ENCODE data around the gene CD151. TPM values are rescaled to one million over a fixed set of nuclear protein-coding genes. Genes with fewer than 3 reads are reported as not detected.

The CD151 gene
- polyA plus RNA-seq, 1 experiment: 2,262 TPM

GRCh38 chr11:858053-858761 is 25.5 kb downstream of the CD151 start:
- POLR2A ChIA-PET: no interaction called here
- no peak for DNase-seq (ENCODE audit: low read depth)
- Histone ChIP-seq H3K4me3 (ENCODE audit: low read depth, low read length) (no peak overlapping the region), H3K27me3 (ENCODE audit: control insufficient read depth, insufficient read depth, low read length) (no peaks in the 10 kb centered on the region), H3K36me3 (ENCODE audit: control insufficient read depth, insufficient read depth, low read length) (peaks cover 7% of the 10 kb centered on the region)
- CTCF ChIA-PET: interaction anchor here (2.0 kb wide), 1 partner anchor 10 kb away, joined by 9 read pairs; no protein-coding TSS in a partner anchor
- TF ChIP-seq CTCF (IDR thresholded peaks at IDR 0.05; ENCODE audit: insufficient read depth, low read depth, low read length): no peak

- no peak for TF ChIP-seq CTCF (IDR thresholded peaks at IDR 0.05; ENCODE audit: insufficient read depth, low read depth, low read length)
- no peaks in the 10 kb centered on the region for H3K27me3 ChIP-seq (ENCODE audit: control insufficient read depth, insufficient read depth, low read length)
- ChIA-PET POLR2A (no interaction called here), CTCF (interaction anchor here (1.0 to 1.8 kb wide), 3 partner anchors 10 to 193 kb away, joined by 3 to 10 read pairs (median 5); no protein-coding TSS in a partner anchor)
- H3K36me3 ChIP-seq (ENCODE audit: control insufficient read depth, insufficient read depth, low read length): peaks cover 9% of the 10 kb centered on the region
- DNase-seq (ENCODE audit: low read depth): no peak
- no peak overlapping the region for H3K4me3 ChIP-seq (ENCODE audit: low read depth, low read length)
These were observed 26.1 kb downstream of the CD151 start for GRCh38 chr11:858762-859339.

- no peak overlapping the region for H3K4me3 ChIP-seq (ENCODE audit: low read depth, low read length)
- POLR2A ChIA-PET: no interaction called here
- H3K36me3 ChIP-seq (ENCODE audit: control insufficient read depth, insufficient read depth, low read length): peaks cover 14% of the 10 kb centered on the region
- CTCF ChIA-PET: interaction anchor here (1.0 to 1.8 kb wide), 4 partner anchors 11 to 192 kb away, joined by 3 to 10 read pairs (median 4); no protein-coding TSS in a partner anchor
- no peaks in the 10 kb centered on the region for H3K27me3 ChIP-seq (ENCODE audit: control insufficient read depth, insufficient read depth, low read length)
- no peak for TF ChIP-seq CTCF (IDR thresholded peaks at IDR 0.05; ENCODE audit: insufficient read depth, low read depth, low read length)
- DNase-seq (ENCODE audit: low read depth): no peak
These were observed 26.8 kb downstream of the CD151 start for GRCh38 chr11:859394-860131.

GRCh38 chr11:860234-861104 is 27.7 kb downstream of the CD151 start:
- Histone ChIP-seq H3K36me3 (ENCODE audit: control insufficient read depth, insufficient read depth, low read length) (peaks cover 16% of the 10 kb centered on the region), H3K4me3 (ENCODE audit: low read depth, low read length) (no peak overlapping the region), H3K27me3 (ENCODE audit: control insufficient read depth, insufficient read depth, low read length) (no peaks in the 10 kb centered on the region)
- POLR2A ChIA-PET: no interaction called here
- DNase-seq (ENCODE audit: low read depth): no peak
- no peak for TF ChIP-seq CTCF (IDR thresholded peaks at IDR 0.05; ENCODE audit: insufficient read depth, low read depth, low read length)
- CTCF ChIA-PET: interaction anchor here (0.9 to 1.8 kb wide), 4 partner anchors 10 to 16 kb away, joined by 3 to 10 read pairs (median 4); no protein-coding TSS in a partner anchor

Data from BJ (cell line).